GM19193 (cell line): ENCODE measurements around the gene NKAIN2.

ENCODE experiments used
- POLR2A ChIP-seq: IDR thresholded peaks from 4 replicates; pipeline ENCODE4 v1.6.1; 2011; ENCODE audit not compliant: insufficient read depth, insufficient read length; ENCODE audit errors: extremely low read depth

Gene NKAIN2

GRCh38 chr6:123897965-123898364 is 94.3 kb downstream of the NKAIN2 start:
- no peak for TF ChIP-seq POLR2A

- no peak for TF ChIP-seq POLR2A
Measured at GRCh38 chr6:123898665-123899064, 95.0 kb downstream of the NKAIN2 start.

GRCh38 chr6:123899745-123900144 is 96.1 kb downstream of the NKAIN2 start:
- no peak for TF ChIP-seq POLR2A

- no peak for TF ChIP-seq POLR2A
Measured at GRCh38 chr6:123901436-123901835, 97.8 kb downstream of the NKAIN2 start.

GRCh38 chr6:123902738-123903313 is 99.2 kb downstream of the NKAIN2 start:
- no peak for TF ChIP-seq POLR2A

- TF ChIP-seq POLR2A, result no peak
Measured at GRCh38 chr6:123904228-123904627, 100.6 kb downstream of the NKAIN2 start.

GRCh38 chr6:123908797-123909196 is 105.1 kb downstream of the NKAIN2 start:
- TF ChIP-seq POLR2A, result no peak

GRCh38 chr6:123909989-123910388 is 106.3 kb downstream of the NKAIN2 start:
- no peak for TF ChIP-seq POLR2A

- TF ChIP-seq POLR2A, result no peak
Measured at GRCh38 chr6:123913863-123914262, 110.2 kb downstream of the NKAIN2 start.

- TF ChIP-seq POLR2A, result no peak
Measured at GRCh38 chr6:123925350-123925749, 121.7 kb downstream of the NKAIN2 start.

GRCh38 chr6:123925842-123926399 is 122.3 kb downstream of the NKAIN2 start:
- no peak for TF ChIP-seq POLR2A

- TF ChIP-seq POLR2A, result no peak
Measured at GRCh38 chr6:123928529-123928928, 124.9 kb downstream of the NKAIN2 start.

GRCh38 chr6:123931928-123932327 is 128.3 kb downstream of the NKAIN2 start:
- TF ChIP-seq POLR2A, result no peak

GRCh38 chr6:123940551-123940950 is 136.9 kb downstream of the NKAIN2 start:
- no peak for TF ChIP-seq POLR2A

GRCh38 chr6:123941855-123942254 is 138.2 kb downstream of the NKAIN2 start:
- TF ChIP-seq POLR2A, result no peak

GRCh38 chr6:123945386-123945785 is 141.7 kb downstream of the NKAIN2 start:
- TF ChIP-seq POLR2A, result no peak

GRCh38 chr6:123953920-123954319 is 150.3 kb downstream of the NKAIN2 start:
- TF ChIP-seq POLR2A, result no peak
